ENCODE data around the gene SCARB1.
"Not testable (repeated sequence)": the region's sequence is repeated elsewhere in the genome, so short reads cannot be mapped to it uniquely, and the experiment has no call there.

SCARB1 gene, protein sequence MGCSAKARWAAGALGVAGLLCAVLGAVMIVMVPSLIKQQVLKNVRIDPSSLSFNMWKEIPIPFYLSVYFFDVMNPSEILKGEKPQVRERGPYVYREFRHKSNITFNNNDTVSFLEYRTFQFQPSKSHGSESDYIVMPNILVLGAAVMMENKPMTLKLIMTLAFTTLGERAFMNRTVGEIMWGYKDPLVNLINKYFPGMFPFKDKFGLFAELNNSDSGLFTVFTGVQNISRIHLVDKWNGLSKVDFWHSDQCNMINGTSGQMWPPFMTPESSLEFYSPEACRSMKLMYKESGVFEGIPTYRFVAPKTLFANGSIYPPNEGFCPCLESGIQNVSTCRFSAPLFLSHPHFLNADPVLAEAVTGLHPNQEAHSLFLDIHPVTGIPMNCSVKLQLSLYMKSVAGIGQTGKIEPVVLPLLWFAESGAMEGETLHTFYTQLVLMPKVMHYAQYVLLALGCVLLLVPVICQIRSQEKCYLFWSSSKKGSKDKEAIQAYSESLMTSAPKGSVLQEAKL

DNA sequence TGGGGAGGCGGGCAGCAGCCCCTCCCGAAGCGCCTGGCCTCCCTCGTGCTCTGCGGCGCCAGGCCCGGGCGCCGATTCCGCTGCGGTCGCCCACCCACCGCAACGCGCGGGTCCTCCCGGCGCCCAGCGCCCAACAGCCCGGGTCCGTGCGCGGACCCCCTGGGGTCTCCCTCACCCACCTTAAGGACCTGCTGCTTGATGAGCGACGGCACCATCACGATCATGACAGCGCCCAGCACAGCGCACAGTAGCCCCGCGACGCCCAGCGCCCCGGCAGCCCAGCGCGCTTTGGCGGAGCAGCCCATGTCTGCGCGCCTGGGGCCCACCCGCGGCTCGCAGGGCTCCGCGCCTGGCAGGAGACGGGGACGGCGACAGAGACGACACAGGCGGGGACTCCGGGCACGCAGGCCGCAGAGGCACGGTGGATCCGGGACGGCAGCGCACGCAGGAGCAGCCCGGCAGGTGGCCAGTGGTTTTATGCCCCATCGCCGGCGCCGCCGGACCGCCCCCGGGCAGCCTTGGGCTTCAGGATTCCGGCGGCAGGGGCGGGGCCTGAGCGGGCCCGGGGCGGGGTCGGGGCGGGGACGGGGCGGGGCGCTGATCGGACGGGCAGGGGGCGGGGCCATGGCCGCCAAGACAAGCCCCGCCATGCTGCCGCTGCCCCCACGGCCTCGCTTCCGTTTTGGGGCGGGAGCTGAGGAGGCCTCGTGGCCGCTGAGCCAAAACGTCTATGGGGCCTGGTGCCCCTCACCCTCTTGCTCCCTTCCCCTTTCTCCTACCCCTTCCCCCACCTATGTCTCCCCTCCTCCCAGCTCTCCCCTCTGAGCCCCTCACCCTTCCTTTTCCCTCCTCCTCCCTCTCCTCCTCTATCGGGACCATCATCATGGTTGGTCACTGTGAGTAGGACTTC lies at the start of gene SCARB1:
TSS of gene SCARB1 (minus strand) at position 449 of the 910 bp plus-strand sequence. CDS start at position 305, 144 bp downstream.
- DNase-seq (ENCODE audit: low spot score): peak; percentile 77

DNA sequence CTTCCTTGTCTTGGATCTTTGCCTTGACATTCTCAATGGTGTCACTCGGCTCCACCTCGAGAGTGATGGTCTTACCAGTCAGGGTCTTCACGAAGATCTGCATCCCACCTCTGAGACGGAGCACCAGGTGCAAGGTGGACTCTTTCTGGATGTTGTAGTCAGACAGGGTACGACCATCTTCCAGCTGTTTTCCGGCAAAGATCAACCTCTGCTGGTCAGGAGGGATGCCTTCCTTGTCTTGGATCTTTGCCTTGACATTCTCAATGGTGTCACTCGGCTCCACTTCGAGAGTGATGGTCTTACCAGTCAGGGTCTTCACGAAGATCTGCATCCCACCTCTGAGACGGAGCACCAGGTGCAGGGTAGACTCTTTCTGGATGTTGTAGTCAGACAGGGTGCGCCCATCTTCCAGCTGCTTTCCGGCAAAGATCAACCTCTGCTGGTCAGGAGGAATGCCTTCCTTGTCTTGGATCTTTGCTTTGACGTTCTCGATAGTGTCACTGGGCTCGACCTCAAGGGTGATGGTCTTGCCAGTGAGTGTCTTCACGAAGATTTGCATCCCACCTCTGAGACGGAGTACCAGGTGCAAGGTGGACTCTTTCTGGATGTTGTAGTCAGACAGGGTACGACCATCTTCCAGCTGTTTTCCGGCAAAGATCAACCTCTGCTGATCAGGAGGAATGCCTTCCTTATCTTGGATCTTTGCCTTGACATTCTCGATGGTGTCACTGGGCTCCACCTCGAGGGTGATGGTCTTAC lies 49.0 kb upstream of the SCARB1 start:
- DNase-seq (ENCODE audit: low spot score): not testable (repeated sequence)

DNA sequence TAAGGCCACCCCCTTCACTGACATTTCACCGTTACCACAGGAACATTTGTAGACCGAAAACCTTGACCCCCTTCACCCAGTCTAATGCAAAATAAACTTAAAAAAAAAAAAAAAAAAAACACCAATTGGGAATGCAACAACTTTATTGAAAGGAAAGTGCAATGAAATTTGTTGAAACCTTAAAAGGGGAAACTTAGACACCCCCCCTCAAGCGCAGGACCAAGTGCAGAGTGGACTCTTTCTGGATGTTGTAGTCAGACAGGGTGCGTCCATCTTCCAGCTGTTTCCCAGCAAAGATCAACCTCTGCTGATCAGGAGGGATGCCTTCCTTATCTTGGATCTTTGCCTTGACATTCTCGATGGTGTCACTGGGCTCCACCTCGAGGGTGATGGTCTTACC lies 47.9 kb upstream of the SCARB1 start:
- DNase-seq (ENCODE audit: low spot score): not testable (repeated sequence)

GRCh38 chr12:124910561-124911478 lies 47.2 kb upstream of the SCARB1 start:
- DNase-seq (ENCODE audit: low spot score): no peak

GRCh38 chr12:124909831-124910560 lies 46.3 kb upstream of the SCARB1 start:
- no peak for DNase-seq (ENCODE audit: low spot score)

- peak; percentile 92 for DNase-seq (ENCODE audit: low spot score)
These were observed 43.1 kb upstream of the SCARB1 start for GRCh38 chr12:124906606-124907261.

DNA sequence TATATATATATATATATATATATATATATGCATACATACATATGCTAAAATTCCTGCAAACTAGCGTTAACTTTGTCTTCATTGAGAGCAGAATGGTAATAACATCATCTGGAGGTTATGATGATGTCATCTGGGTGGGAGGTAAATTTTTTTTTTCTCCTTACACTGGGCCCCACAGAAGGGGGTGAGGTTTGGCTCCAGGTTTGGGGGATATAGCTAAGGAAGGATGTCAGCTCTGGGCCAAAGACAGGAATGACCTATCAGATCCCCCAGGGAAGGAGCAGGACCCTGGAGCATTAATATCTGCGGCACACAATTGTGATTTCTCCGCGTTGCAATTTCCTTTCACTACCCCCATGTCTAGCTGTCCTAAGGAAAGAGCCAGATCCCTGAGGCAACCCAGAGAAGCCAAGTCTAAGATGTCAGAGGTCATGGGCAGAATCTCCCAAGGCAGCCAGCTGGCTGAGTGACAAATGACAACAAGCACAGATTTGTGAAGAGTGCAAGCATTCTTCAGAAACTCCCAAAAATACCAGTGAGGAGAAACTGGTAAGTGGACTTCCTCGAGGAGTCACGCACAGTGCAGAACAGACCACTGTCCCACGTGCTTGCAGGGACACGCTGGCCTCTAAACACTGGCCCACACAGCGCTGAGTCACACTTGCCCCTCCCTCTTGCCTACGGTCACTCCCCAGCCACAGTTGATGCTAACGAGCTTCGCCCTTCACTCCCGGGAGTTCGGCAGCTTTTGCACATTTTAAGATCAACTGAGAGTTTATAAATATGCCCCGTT lies 40.8 kb upstream of the SCARB1 start:
- no peak for DNase-seq (ENCODE audit: low spot score)

GRCh38 chr12:124902916-124903315 lies 39.3 kb upstream of the SCARB1 start:
- DNase-seq (ENCODE audit: low spot score): no peak

DNA sequence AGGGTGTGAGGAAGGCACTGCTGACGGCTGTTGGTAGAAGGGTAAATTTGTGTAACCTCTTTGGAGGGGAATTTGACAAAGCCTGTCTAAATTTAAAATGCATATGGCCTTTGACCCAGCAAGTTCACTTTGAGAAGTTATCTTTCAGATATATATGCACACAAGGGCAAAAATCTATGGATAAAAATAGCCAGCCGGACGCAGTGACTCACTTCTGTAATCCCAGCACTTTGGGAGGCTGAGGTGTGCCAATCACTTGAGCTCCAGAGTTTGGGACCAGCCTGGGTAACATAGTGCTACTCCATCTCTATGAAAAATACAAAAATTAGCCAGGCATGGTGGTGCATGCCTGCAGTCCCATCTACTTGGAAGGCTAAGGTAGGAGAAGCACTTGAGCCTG lies 37.3 kb upstream of the SCARB1 start:
- no peak for DNase-seq (ENCODE audit: low spot score)

- not testable (repeated sequence) for DNase-seq (ENCODE audit: low spot score)
These were observed 36.7 kb upstream of the SCARB1 start for GRCh38 chr12:124900345-124900795.

GRCh38 chr12:124898923-124899294 lies 35.2 kb upstream of the SCARB1 start:
- DNase-seq (ENCODE audit: low spot score): no peak

GRCh38 chr12:124898200-124898922 lies 34.7 kb upstream of the SCARB1 start:
- peak; percentile 79 for DNase-seq (ENCODE audit: low spot score)

- no peak for DNase-seq (ENCODE audit: low spot score)
These were observed 32.8 kb upstream of the SCARB1 start for GRCh38 chr12:124896461-124896860.

GRCh38 chr12:124893792-124894516 lies 30.3 kb upstream of the SCARB1 start:
- DNase-seq (ENCODE audit: low spot score): no peak

DNA sequence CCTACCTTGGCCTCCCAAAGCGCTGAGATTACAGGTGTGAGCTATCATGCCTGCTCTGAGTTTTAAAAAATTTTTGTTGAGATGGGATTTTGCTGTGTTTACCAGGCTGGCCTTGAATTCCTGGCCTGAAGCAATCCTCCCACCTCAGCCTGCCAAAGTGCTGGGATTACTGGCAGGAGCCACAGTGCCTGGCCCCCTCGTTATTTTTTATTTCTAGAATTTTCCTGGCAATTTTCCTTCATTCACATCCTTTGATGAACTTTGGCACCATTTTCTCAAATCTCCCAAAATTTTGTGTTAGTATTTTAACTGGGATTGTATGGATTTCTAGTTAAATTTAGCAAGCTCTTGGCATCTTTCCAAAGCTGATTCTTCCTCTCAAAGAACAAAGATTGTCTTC lies 24.6 kb upstream of the SCARB1 start:
- no peak for DNase-seq (ENCODE audit: low spot score)

DNA sequence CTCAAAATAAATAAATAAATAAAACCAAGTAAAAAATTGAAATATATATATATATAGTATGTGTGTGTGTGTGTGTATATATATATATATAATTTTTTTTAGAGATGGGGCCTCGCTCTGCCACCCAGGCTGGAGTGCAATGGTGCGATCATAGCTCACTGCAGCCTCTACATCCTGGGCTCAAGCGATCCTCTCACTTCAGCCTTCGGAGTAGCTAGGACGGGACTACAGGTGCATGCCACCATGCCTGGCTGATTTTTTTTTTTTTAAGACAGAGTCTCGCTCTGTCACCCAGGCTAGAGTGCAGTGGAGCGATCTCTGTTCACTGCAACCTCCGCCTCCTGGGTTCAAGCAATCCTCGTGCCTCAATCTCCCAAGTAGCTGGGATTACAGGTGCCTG lies 24.1 kb upstream of the SCARB1 start:
- not testable (repeated sequence) for DNase-seq (ENCODE audit: low spot score)
